Measurements from ENCODE around the gene OMP. TPM values are rescaled to one million over a fixed set of nuclear protein-coding genes. Genes with fewer than 3 reads are reported as not detected.

OMP gene
- total RNA-seq, 1 donor from 2014 or later, result not detected

GRCh38 chr11:77126861-77127234 lies 24.2 kb downstream of the OMP start:
- H3K36me3 Mint-ChIP-seq (ENCODE audit: low read depth), result no peaks in the 10 kb centered on the region
- no peaks in the 10 kb centered on the region for H3K9me3 Mint-ChIP-seq
- no peak for DNase-seq (ENCODE audit: low read depth, low spot score)
- no peak for TF ChIP-seq CTCF (conservative IDR thresholded peaks at IDR 0.05)
- H3K4me1 Mint-ChIP-seq, result peaks cover 33% of the 10 kb centered on the region
- no peak overlapping the region for H3K27ac Mint-ChIP-seq (ENCODE audit: unreplicated experiment)
- no peaks in the 10 kb centered on the region for H3K27me3 Mint-ChIP-seq (ENCODE audit: low read depth)
- peak overlapping the region; percentile 35 for H3K4me3 Mint-ChIP-seq

- Mint-ChIP-seq H3K4me1 (peaks cover 33% of the 10 kb centered on the region), H3K9me3 (no peaks in the 10 kb centered on the region), H3K27me3 (ENCODE audit: low read depth) (no peaks in the 10 kb centered on the region), H3K4me3 (peak overlapping the region; percentile 77), H3K36me3 (ENCODE audit: low read depth) (no peaks in the 10 kb centered on the region), H3K27ac (ENCODE audit: unreplicated experiment) (peak overlapping the region; percentile 80)
- peak; percentile 63 for DNase-seq (ENCODE audit: low read depth, low spot score)
- peak; percentile 100 for TF ChIP-seq CTCF (conservative IDR thresholded peaks at IDR 0.05)
Measured at GRCh38 chr11:77127235-77127911, 24.7 kb downstream of the OMP start.

DNA sequence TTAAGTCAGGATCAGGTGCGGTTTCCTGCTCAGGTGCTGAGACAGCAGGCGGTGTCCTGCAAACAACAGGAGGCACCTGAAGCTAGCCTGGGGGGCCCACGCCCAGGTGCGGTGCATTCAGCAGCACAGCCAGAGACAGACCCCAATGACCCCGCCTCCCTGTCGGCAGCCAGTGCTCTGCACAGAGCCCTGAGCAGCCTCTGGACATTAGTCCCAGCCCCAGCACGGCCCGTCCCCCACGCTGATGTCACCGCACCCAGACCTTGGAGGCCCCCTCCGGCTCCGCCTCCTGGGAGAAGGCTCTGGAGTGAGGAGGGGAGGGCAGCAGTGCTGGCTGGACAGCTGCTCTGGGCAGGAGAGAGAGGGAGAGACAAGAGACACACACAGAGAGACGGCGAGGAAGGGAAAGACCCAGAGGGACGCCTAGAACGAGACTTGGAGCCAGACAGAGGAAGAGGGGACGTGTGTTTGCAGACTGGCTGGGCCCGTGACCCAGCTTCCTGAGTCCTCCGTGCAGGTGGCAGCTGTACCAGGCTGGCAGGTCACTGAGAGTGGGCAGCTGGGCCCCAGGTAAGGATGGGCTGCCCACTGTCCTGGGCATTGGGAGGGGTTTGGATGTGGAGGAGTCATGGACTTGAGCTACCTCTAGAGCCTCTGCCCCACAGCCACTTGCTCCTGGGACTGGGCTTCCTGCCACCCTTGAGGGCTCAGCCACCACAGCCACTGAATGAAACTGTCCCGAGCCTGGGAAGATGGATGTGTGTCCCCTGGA lies 25.5 kb downstream of the OMP start, which contains the start of gene MYO7A:
Gene MYO7A (plus strand): TSS at position 327 of the 772 bp plus-strand sequence. CDS start 2,389 bp downstream, outside the sequence.
- H3K4me1 Mint-ChIP-seq, result peaks cover 33% of the 10 kb centered on the region
- peak within 1 kb of the TSS; percentile 77 for H3K4me3 Mint-ChIP-seq
- H3K9me3 Mint-ChIP-seq, result no peaks in the 10 kb centered on the region
- H3K27ac Mint-ChIP-seq (ENCODE audit: unreplicated experiment), result peak within 1 kb of the TSS; percentile 80
- no peaks in the 10 kb centered on the region for H3K36me3 Mint-ChIP-seq (ENCODE audit: low read depth)
- H3K27me3 Mint-ChIP-seq (ENCODE audit: low read depth), result no peaks in the 10 kb centered on the region
- peak; percentile 61 for DNase-seq (ENCODE audit: low read depth, low spot score)
- no peak for TF ChIP-seq CTCF (conservative IDR thresholded peaks at IDR 0.05)

GRCh38 chr11:77129069-77129841 lies 26.6 kb downstream of the OMP start:
- H3K4me3 Mint-ChIP-seq, result peak overlapping the region; percentile 12
- TF ChIP-seq CTCF (conservative IDR thresholded peaks at IDR 0.05), result no peak
- peaks cover 33% of the 10 kb centered on the region for H3K4me1 Mint-ChIP-seq
- H3K9me3 Mint-ChIP-seq, result no peaks in the 10 kb centered on the region
- no peaks in the 10 kb centered on the region for H3K36me3 Mint-ChIP-seq (ENCODE audit: low read depth)
- no peaks in the 10 kb centered on the region for H3K27me3 Mint-ChIP-seq (ENCODE audit: low read depth)
- H3K27ac Mint-ChIP-seq (ENCODE audit: unreplicated experiment), result no peak overlapping the region
- DNase-seq (ENCODE audit: low read depth, low spot score), result no peak
